ENCODE measurements around the gene MYO18B. TPM values are rescaled to one million over a fixed set of nuclear protein-coding genes. Genes with fewer than 3 reads are reported as not detected.

MYO18B gene
- total RNA-seq, 1 donor from 2014 or later = 0.07 TPM

- no peak overlapping the region for H3K27ac Mint-ChIP-seq (ENCODE audit: unreplicated experiment)
- Histone ChIP-seq H3K27me3 (ENCODE audit: insufficient read depth, low read length) (no peaks in the 10 kb centered on the region), H3K4me2 (ENCODE audit: low read length) (no peak overlapping the region), H3K9me3 (ENCODE audit: insufficient read depth, low read depth, low read length) (no peaks in the 10 kb centered on the region), H3K27ac (ENCODE audit: low read depth, low read length) (no peak overlapping the region), H3K79me2 (ENCODE audit: insufficient read depth, low read length) (no peaks in the 10 kb centered on the region), H3K9ac (ENCODE audit: low read length) (no peak overlapping the region), H2AFZ (ENCODE audit: low read depth, low read length) (no peak overlapping the region), H3K36me3 (ENCODE audit: insufficient read depth, low read length) (no peaks in the 10 kb centered on the region), H3K4me3 (ENCODE audit: insufficient read depth, low read depth, low read length) (no peak overlapping the region), H4K20me1 (ENCODE audit: insufficient read depth, low read length) (no peaks in the 10 kb centered on the region), H3K4me1 (ENCODE audit: insufficient read depth, low read length) (no peaks in the 10 kb centered on the region)
- no peak overlapping the region for H3K4me3 Mint-ChIP-seq (ENCODE audit: unreplicated experiment)
- TF ChIP-seq CTCF (IDR thresholded peaks at IDR 0.05; ENCODE audit: insufficient read depth, low read depth, low read length) (no peak), EZH2 (IDR thresholded peaks at IDR 0.05; ENCODE audit: insufficient read depth, low read length) (no peak)
- no peaks in the 10 kb centered on the region for H3K4me1 Mint-ChIP-seq (ENCODE audit: low read depth, unreplicated experiment)
- H3K27me3 Mint-ChIP-seq (ENCODE audit: low read depth, unreplicated experiment) = peaks cover 26% of the 10 kb centered on the region
- no peak for FAIRE-seq
- no peaks in the 10 kb centered on the region for H3K36me3 Mint-ChIP-seq (ENCODE audit: low read depth, unreplicated experiment)
- H3K9me3 Mint-ChIP-seq (ENCODE audit: unreplicated experiment) = no peaks in the 10 kb centered on the region
- DNase-seq (ENCODE audit: low read depth) = no peak
These were observed 154.1 kb downstream of the MYO18B start for GRCh38 chr22:25896098-25896497.

GRCh38 chr22:25896592-25896991, 154.6 kb downstream of the MYO18B start:
- no peak overlapping the region for H3K27ac Mint-ChIP-seq (ENCODE audit: unreplicated experiment)
- no peaks in the 10 kb centered on the region for H3K9me3 Mint-ChIP-seq (ENCODE audit: unreplicated experiment)
- H3K4me3 Mint-ChIP-seq (ENCODE audit: unreplicated experiment) = no peak overlapping the region
- no peaks in the 10 kb centered on the region for H3K4me1 ChIP-seq (ENCODE audit: insufficient read depth, low read length)
- H3K4me1 Mint-ChIP-seq (ENCODE audit: low read depth, unreplicated experiment) = no peaks in the 10 kb centered on the region
- peaks cover 26% of the 10 kb centered on the region for H3K27me3 Mint-ChIP-seq (ENCODE audit: low read depth, unreplicated experiment)
- H3K9ac ChIP-seq (ENCODE audit: low read length) = no peak overlapping the region
- H3K27me3 ChIP-seq (ENCODE audit: insufficient read depth, low read length) = no peaks in the 10 kb centered on the region
- no peak overlapping the region for H2AFZ ChIP-seq (ENCODE audit: low read depth, low read length)
- no peaks in the 10 kb centered on the region for H3K36me3 Mint-ChIP-seq (ENCODE audit: low read depth, unreplicated experiment)
- no peak overlapping the region for H3K4me3 ChIP-seq (ENCODE audit: insufficient read depth, low read depth, low read length)
- no peak overlapping the region for H3K4me2 ChIP-seq (ENCODE audit: low read length)
- H3K27ac ChIP-seq (ENCODE audit: low read depth, low read length) = no peak overlapping the region
- no peaks in the 10 kb centered on the region for H3K36me3 ChIP-seq (ENCODE audit: insufficient read depth, low read length)
- no peaks in the 10 kb centered on the region for H4K20me1 ChIP-seq (ENCODE audit: insufficient read depth, low read length)
- no peaks in the 10 kb centered on the region for H3K9me3 ChIP-seq (ENCODE audit: insufficient read depth, low read depth, low read length)
- FAIRE-seq (no peak), DNase-seq (ENCODE audit: low read depth) (no peak)
- TF ChIP-seq CTCF (IDR thresholded peaks at IDR 0.05; ENCODE audit: insufficient read depth, low read depth, low read length) (no peak), EZH2 (IDR thresholded peaks at IDR 0.05; ENCODE audit: insufficient read depth, low read length) (no peak)
- H3K79me2 ChIP-seq (ENCODE audit: insufficient read depth, low read length) = no peaks in the 10 kb centered on the region

GRCh38 chr22:25898707-25899365, 156.8 kb downstream of the MYO18B start:
- Histone ChIP-seq H3K9ac (ENCODE audit: low read length) (no peak overlapping the region), H3K27me3 (ENCODE audit: insufficient read depth, low read length) (no peaks in the 10 kb centered on the region), H4K20me1 (ENCODE audit: insufficient read depth, low read length) (no peaks in the 10 kb centered on the region), H2AFZ (ENCODE audit: low read depth, low read length) (no peak overlapping the region), H3K9me3 (ENCODE audit: insufficient read depth, low read depth, low read length) (peaks cover 2% of the 10 kb centered on the region), H3K36me3 (ENCODE audit: insufficient read depth, low read length) (no peaks in the 10 kb centered on the region), H3K27ac (ENCODE audit: low read depth, low read length) (no peak overlapping the region), H3K4me2 (ENCODE audit: low read length) (no peak overlapping the region), H3K4me3 (ENCODE audit: insufficient read depth, low read depth, low read length) (no peak overlapping the region), H3K4me1 (ENCODE audit: insufficient read depth, low read length) (no peaks in the 10 kb centered on the region), H3K79me2 (ENCODE audit: insufficient read depth, low read length) (no peaks in the 10 kb centered on the region)
- Mint-ChIP-seq H3K36me3 (ENCODE audit: low read depth, unreplicated experiment) (no peaks in the 10 kb centered on the region), H3K9me3 (ENCODE audit: unreplicated experiment) (no peaks in the 10 kb centered on the region), H3K4me3 (ENCODE audit: unreplicated experiment) (no peak overlapping the region), H3K27me3 (ENCODE audit: low read depth, unreplicated experiment) (peaks cover 22% of the 10 kb centered on the region), H3K27ac (ENCODE audit: unreplicated experiment) (no peak overlapping the region), H3K4me1 (ENCODE audit: low read depth, unreplicated experiment) (no peaks in the 10 kb centered on the region)
- no peak for FAIRE-seq
- no peak for DNase-seq (ENCODE audit: low read depth)
- TF ChIP-seq CTCF (IDR thresholded peaks at IDR 0.05; ENCODE audit: insufficient read depth, low read depth, low read length) (no peak), EZH2 (IDR thresholded peaks at IDR 0.05; ENCODE audit: insufficient read depth, low read length) (no peak)

All from astrocyte (in vitro differentiated cells and primary cell).